ENCODE data around the gene ENOX1.

Gene ENOX1

GRCh38 chr13:43596006-43596405 lies 190.8 kb downstream of the ENOX1 start:
- no peak for ATAC-seq
- no peak for TF ChIP-seq PPARA (CRISPR knock-in tag; IDR thresholded peaks at IDR 0.05; ENCODE audit: borderline replicate concordance)
- no peak for TF ChIP-seq TCF4 (CRISPR knock-in tag; IDR thresholded peaks at IDR 0.05; ENCODE audit: borderline replicate concordance)
- TF ChIP-seq RARB (CRISPR knock-in tag; IDR thresholded peaks at IDR 0.05), result no peak
- TF ChIP-seq ZNF565 (CRISPR knock-in tag; conservative IDR thresholded peaks at IDR 0.05; ENCODE audit: low read depth), result no peak
- TF ChIP-seq CSRNP3 (CRISPR knock-in tag; IDR thresholded peaks at IDR 0.05), result no peak
- no peak for TF ChIP-seq CREB5 (CRISPR knock-in tag; IDR thresholded peaks at IDR 0.05; ENCODE audit: low read depth)
- no peak for TF ChIP-seq PATZ1 (CRISPR knock-in tag; IDR thresholded peaks at IDR 0.05; ENCODE audit: borderline replicate concordance)
- no peak for TF ChIP-seq ZC3H10 (CRISPR knock-in tag; IDR thresholded peaks at IDR 0.05)
- no peak for TF ChIP-seq POU6F1 (CRISPR knock-in tag; IDR thresholded peaks at IDR 0.05; ENCODE audit: borderline replicate concordance, low read depth)
- TF ChIP-seq ARNTL (CRISPR knock-in tag; IDR thresholded peaks at IDR 0.05; ENCODE audit: borderline replicate concordance, low read depth), result no peak
- no peak for TF ChIP-seq ZFP30 (CRISPR knock-in tag; IDR thresholded peaks at IDR 0.05)
- TF ChIP-seq TSHZ2 (CRISPR knock-in tag; IDR thresholded peaks at IDR 0.05), result no peak
- no peak for TF ChIP-seq ZFP3 (CRISPR knock-in tag; IDR thresholded peaks at IDR 0.05)
- TF ChIP-seq ISL1 (CRISPR knock-in tag; IDR thresholded peaks at IDR 0.05), result no peak

GRCh38 chr13:43587376-43587775 lies 199.4 kb downstream of the ENOX1 start:
- no peak for ATAC-seq
- no peak for TF ChIP-seq PATZ1 (CRISPR knock-in tag; IDR thresholded peaks at IDR 0.05; ENCODE audit: borderline replicate concordance)
- TF ChIP-seq ZNF70 (CRISPR knock-in tag; IDR thresholded peaks at IDR 0.05), result no peak
- no peak for TF ChIP-seq SNAI2 (CRISPR knock-in tag; IDR thresholded peaks at IDR 0.05)
- TF ChIP-seq TSHZ2 (CRISPR knock-in tag; IDR thresholded peaks at IDR 0.05), result no peak
- TF ChIP-seq CSDC2 (CRISPR knock-in tag; IDR thresholded peaks at IDR 0.05), result no peak
- TF ChIP-seq CSRNP3 (CRISPR knock-in tag; IDR thresholded peaks at IDR 0.05), result no peak
- no peak for TF ChIP-seq RARB (CRISPR knock-in tag; IDR thresholded peaks at IDR 0.05)
- TF ChIP-seq ZNF565 (CRISPR knock-in tag; conservative IDR thresholded peaks at IDR 0.05; ENCODE audit: low read depth), result no peak
- no peak for TF ChIP-seq ARNTL (CRISPR knock-in tag; IDR thresholded peaks at IDR 0.05; ENCODE audit: borderline replicate concordance, low read depth)
- no peak for TF ChIP-seq ZFP3 (CRISPR knock-in tag; IDR thresholded peaks at IDR 0.05)
- no peak for TF ChIP-seq ESRRG (CRISPR knock-in tag; IDR thresholded peaks at IDR 0.05)
- no peak for TF ChIP-seq BACH2 (CRISPR knock-in tag; IDR thresholded peaks at IDR 0.05; ENCODE audit: borderline replicate concordance)
- TF ChIP-seq ISL1 (CRISPR knock-in tag; IDR thresholded peaks at IDR 0.05), result no peak
- TF ChIP-seq ZNF8 (CRISPR knock-in tag; IDR thresholded peaks at IDR 0.05), result no peak
- TF ChIP-seq POU6F1 (CRISPR knock-in tag; IDR thresholded peaks at IDR 0.05; ENCODE audit: borderline replicate concordance, low read depth), result no peak
- TF ChIP-seq OSR1 (CRISPR knock-in tag; IDR thresholded peaks at IDR 0.05), result no peak
- no peak for TF ChIP-seq ZFP30 (CRISPR knock-in tag; IDR thresholded peaks at IDR 0.05)
